SK-N-MC (cell line): ENCODE results near the gene ZNF621.

Experiments
- DNase-seq: peaks from one replicate; pipeline ENCODE4 v3.0.0-alpha.2; 2011; ENCODE audit warnings: low read depth, low spot score
- H3K27ac ChIP-seq: fragments of 200-600 bp; sonication (generic); 2 replicates; pipeline ENCODE4 v1.5.1; 2016; ENCODE audit warnings: mixed run types
- H3K36me3 ChIP-seq: fragments of 200-600 bp; sonication (generic); 2 replicates; pipeline ENCODE4 v1.6.1; 2017; ENCODE audit warnings: antibody characterized with exemption, low read length, mixed read lengths; ENCODE audit not compliant: insufficient read depth
- H3K4me3 ChIP-seq: fragments of 200-600 bp; sonication (generic); 2 replicates; pipeline ENCODE4 v1.5.1; 2016
- H3K9ac ChIP-seq: fragments of 200-600 bp; sonication (generic); 2 replicates; pipeline ENCODE4 v1.8.0; 2017; ENCODE audit warnings: mixed run types, mixed read lengths; ENCODE audit not compliant: insufficient read length
- H3K9me3 ChIP-seq: fragments of 200-600 bp; sonication (generic); 2 replicates; pipeline ENCODE4 v1.6.1; 2017; ENCODE audit warnings: low read depth, mild to moderate bottlenecking, antibody characterized with exemption, low read length, moderate library complexity, mixed read lengths
- EZH2 ChIP-seq: fragments of 200-600 bp; sonication (generic); IDR thresholded peaks from one replicate; pipeline ENCODE4 v1.6.1; 2017; ENCODE audit warnings: antibody characterized with exemption
- FOXP2 ChIP-seq: optimal IDR thresholded peaks from 2 replicates; pipeline ENCODE3; 2011; ENCODE audit warnings: mild to moderate bottlenecking, moderate library complexity; ENCODE audit not compliant: insufficient read depth; ENCODE audit errors: extremely low read length, control extremely low read depth
- POLR2AphosphoS5 ChIP-seq: IDR thresholded peaks from 2 replicates; pipeline ENCODE4 v1.6.1; 2012; ENCODE audit warnings: mild to moderate bottlenecking, low read depth, low read length, borderline replicate concordance

The ZNF621 gene

DNA sequence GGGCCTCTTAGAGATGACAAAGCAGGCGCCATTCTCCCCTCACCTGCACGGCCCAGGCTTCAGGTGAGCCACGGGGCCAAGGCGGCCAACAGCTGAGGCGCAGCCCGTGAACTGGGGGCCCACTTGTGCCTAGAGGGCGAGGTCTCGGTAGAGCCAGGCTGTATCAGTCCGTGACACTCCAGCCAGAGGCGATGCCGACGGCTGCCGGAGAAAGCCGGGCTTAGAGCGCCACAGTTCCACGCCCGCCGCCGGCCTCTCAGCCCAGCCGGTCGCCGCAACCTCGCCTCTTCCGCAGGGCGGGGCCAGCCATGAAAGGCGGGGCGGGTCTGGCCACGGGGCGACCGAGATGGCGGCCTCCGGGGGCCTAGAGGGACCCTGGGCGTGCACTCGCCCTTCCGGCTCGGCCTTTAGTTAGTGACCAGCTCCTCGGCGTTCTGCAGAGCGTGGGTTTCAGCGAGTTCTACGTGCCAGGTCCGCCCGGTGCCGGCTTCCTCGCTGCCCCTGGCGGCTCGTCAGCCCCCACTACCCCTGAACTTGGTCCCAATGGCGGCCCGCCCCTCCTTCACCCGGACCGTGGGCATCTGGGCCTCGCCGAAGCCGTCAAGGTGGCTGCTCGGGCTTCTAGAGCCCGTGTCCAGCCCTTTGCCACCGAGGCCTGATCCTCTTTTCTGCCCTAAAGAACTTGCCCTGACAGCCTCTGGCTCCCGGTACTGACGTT is at the start of gene ZNF621:
ZNF621 (plus strand) TSS at position 393 of the 718 bp plus-strand sequence. CDS start 881 bp downstream, outside the sequence.
- Histone ChIP-seq H3K36me3 (no peaks in the 10 kb centered on the region; the same call in 1 of the 2 replicates), H3K4me3 (peak within 1 kb of the TSS; percentile 84), H3K9me3 (no peaks in the 10 kb centered on the region), H3K27ac (no peak within 1 kb of the TSS), H3K9ac (peak within 1 kb of the TSS; percentile 89)
- no peak for DNase-seq
- TF ChIP-seq FOXP2: no peak
- peak; percentile 86; the same call in 1 of the 2 replicates for TF ChIP-seq POLR2AphosphoS5
- no peak for TF ChIP-seq EZH2

DNA sequence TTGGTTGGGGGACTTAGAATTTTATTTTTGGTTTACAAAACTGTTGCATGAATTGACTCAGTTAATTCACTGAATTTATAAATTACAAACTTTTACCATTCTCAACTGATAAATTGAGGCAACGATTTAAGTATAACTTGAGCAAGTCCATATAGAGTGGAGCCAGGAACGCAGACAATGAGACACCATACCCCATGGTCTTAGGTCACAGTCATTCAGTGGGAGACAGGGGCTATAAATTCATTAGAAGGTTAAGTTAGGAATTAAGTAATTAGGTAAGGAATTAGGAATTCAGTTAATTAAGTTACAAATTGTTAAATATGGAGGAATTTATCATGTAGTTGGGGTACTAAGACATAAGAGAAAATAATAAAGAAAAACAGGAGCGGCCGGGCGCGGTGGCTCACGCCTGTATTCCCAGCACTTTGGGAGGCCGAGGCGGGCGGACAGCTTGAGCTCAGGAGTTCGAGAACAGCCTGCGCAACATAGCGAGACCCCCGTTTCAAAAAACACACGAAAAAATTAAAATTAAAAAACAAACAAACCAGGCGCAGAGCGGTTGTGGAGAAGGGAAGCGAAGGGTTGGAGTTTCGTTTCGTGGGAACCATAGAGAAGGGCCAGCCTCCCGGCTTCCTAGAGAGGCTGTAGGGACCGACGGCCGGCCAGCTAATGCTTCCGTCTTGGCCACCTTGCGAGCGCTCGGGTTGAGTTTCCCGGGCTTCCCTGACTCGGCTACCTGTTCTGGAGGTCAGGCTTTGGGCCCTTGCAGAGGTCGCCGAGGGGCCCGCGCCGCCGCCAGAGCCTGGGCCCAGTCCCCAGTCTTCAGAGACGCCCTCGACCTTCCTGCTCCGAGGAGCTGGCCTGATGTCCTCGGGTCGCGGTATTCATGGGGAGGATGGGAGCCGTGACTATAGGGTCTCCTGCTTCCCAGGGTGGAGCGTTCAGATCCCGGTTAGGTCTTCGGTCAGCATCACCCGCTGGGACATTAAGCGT is 48.0 kb upstream of the ZNF621 start, which contains the start of gene ZNF619:
ZNF619 (plus strand) TSS at position 645 of the 993 bp plus-strand sequence. CDS start 858 bp downstream, outside the sequence.
- no peak within 1 kb of the TSS for H3K4me3 ChIP-seq
- no peak for DNase-seq
- no peaks in the 10 kb centered on the region for H3K9me3 ChIP-seq

DNA sequence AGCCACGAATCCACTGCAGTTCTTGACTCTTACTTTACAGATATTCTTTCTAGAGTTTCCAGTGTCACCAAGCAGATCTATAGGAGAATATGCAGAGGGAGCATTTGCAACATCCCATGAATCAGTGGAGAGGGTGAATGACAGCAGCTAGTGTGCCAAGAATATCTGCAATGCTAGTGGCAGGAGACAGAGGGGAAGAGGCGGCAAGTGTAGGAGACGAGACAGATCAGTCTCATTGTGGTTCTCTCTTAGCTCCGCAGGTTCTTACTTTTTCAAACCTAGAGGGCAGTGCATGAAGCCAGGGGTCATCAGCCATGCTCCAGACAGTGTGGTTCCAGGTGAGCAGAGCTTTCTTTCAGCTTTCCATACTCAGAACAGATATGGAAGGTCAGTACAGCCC is 47.1 kb upstream of the ZNF621 start:
- no peak overlapping the region for H3K9ac ChIP-seq
- H3K4me3 ChIP-seq: no peak overlapping the region
- H3K27ac ChIP-seq: no peak overlapping the region
- no peak for TF ChIP-seq EZH2
- no peak for TF ChIP-seq FOXP2
- TF ChIP-seq POLR2AphosphoS5: no peak
- DNase-seq: no peak
- no peaks in the 10 kb centered on the region for H3K36me3 ChIP-seq
- no peaks in the 10 kb centered on the region for H3K9me3 ChIP-seq

More for the DNA sequence above, 48.0 kb upstream of the ZNF621 start, which contains the start of gene ZNF619:
- Histone ChIP-seq H3K36me3 (no peaks in the 10 kb centered on the region), H3K27ac (no peak within 1 kb of the TSS), H3K9ac (no peak within 1 kb of the TSS)
- TF ChIP-seq POLR2AphosphoS5 (no peak), FOXP2 (no peak), EZH2 (no peak)

DNA sequence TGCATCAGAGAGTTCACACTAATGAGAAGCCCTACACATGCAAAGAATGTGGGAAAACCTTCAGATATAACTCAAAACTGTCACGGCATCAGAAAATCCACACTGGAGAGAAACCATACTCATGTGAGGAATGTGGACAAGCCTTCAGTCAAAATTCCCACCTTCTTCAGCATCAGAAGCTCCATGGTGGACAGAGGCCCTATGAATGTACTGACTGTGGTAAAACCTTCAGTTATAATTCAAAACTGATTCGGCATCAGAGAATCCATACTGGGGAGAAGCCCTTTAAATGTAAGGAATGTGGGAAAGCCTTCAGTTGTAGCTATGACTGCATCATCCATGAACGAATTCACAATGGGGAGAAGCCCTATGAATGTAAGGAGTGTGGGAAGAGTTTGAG is 37.6 kb upstream of the ZNF621 start:
- no peak overlapping the region for H3K9ac ChIP-seq
- no peak overlapping the region for H3K4me3 ChIP-seq
- no peak overlapping the region for H3K27ac ChIP-seq
- H3K9me3 ChIP-seq: no peaks in the 10 kb centered on the region
- DNase-seq: no peak
- TF ChIP-seq FOXP2 (no peak), POLR2AphosphoS5 (no peak), EZH2 (no peak)
- no peaks in the 10 kb centered on the region for H3K36me3 ChIP-seq

DNA sequence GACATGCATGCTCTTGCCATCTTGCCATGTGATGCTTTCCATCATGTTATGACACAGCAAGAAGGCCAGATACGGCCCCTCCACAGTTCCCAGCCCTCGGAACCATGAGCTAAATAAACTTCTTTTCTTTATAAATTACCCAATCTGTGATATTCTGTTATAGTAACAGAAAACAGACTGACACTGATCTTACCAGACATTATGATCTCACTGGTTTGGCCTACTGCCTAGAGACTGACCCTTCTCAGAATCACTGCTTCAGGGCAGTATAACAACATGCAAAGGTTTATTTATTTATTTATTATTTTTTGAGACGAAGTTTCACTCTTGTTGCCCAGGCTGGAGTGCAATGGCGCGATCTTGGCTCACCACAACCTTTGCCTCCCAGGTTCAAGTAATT is 33.8 kb upstream of the ZNF621 start:
- no peak overlapping the region for H3K4me3 ChIP-seq
- DNase-seq: no peak
- H3K9ac ChIP-seq: no peak overlapping the region
- H3K9me3 ChIP-seq: no peaks in the 10 kb centered on the region
- TF ChIP-seq EZH2: no peak
- no peak for TF ChIP-seq POLR2AphosphoS5
- TF ChIP-seq FOXP2: no peak
- H3K36me3 ChIP-seq: no peaks in the 10 kb centered on the region
- no peak overlapping the region for H3K27ac ChIP-seq

DNA sequence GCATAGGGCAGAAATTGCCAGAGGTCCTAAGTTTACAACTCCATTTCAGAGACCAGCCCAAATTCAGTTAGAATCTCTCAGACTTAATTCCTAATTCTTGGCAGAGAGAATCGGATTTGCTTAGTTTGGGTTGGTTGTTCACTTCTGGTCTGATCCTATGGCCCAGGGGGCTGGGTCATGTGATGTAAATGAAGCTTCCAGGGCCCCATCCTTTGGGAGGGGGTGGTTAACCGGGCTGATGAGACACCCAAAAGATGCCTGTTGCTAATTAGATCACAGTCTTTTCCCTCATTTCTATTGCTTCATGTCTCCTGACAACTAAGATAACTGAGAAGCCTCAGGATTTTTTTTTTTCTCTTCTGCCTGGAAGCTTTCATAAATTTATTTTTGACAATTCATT is 30.1 kb upstream of the ZNF621 start:
- TF ChIP-seq FOXP2 (no peak), EZH2 (no peak), POLR2AphosphoS5 (no peak)
- no peaks in the 10 kb centered on the region for H3K36me3 ChIP-seq
- no peak overlapping the region for H3K4me3 ChIP-seq
- no peak overlapping the region for H3K9ac ChIP-seq
- DNase-seq: no peak
- H3K9me3 ChIP-seq: no peaks in the 10 kb centered on the region
- H3K27ac ChIP-seq: no peak overlapping the region

DNA sequence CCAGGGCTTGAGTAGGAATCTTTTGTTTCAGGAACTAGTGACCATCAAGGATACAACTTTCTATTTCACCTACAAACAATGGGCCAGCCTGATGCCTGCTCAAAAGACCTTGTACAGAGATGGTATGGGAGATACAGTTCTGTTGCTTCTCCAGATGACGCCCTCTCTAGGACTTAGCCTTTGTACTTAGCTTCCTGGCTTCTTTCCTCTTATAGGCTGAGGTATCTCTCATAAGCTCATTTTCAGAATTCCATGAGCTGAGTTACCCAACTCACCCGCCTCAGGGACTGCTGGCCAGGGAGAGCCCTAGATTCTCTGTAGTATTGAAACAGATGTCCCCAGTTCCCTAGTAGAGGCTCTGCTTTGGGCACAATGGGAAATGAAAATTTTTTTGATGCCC is 27.5 kb upstream of the ZNF621 start:
- no peak for DNase-seq
- H3K9me3 ChIP-seq: no peaks in the 10 kb centered on the region
- TF ChIP-seq EZH2 (no peak), POLR2AphosphoS5 (no peak), FOXP2 (no peak)
- H3K27ac ChIP-seq: no peak overlapping the region
- H3K4me3 ChIP-seq: no peak overlapping the region
- no peaks in the 10 kb centered on the region for H3K36me3 ChIP-seq
- H3K9ac ChIP-seq: no peak overlapping the region

DNA sequence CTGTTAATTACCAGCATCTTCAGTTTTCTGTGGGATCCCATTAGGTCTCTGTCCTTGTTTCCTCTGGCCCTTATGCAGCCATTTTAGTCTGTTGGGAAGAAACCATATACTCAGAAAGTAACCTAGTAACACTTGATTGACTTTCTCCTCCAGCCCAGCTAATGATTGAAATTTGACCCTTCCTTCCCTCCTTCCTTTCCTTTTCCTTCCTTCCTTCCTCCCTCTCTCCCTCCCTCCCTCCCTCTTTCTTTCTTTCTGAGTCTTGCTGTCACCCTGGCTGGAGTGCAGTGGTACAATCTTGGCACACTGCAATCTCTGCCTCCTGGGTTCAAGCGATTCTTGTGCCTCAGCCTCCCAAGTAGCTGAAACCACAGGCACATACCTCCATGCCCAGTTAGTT is 24.8 kb upstream of the ZNF621 start:
- Histone ChIP-seq H3K9ac (no peak overlapping the region), H3K27ac (no peak overlapping the region), H3K36me3 (no peaks in the 10 kb centered on the region), H3K9me3 (no peaks in the 10 kb centered on the region), H3K4me3 (no peak overlapping the region)
- TF ChIP-seq POLR2AphosphoS5 (no peak), EZH2 (no peak), FOXP2 (no peak)
- no peak for DNase-seq
